NCI-H2107 treated with DMSO at 0.1 percent for 48 hours (cell line): ENCODE data around the gene COL28A1.
"Not testable (repeated sequence)": the region's sequence is repeated elsewhere in the genome, so short reads cannot be mapped to it uniquely, and the experiment has no call there.

ENCODE experiments used
- DNase-seq: peaks from one replicate; lab custom pipeline; 2025; ENCODE audit not compliant: unreplicated experiment; lab: John Stamatoyannopoulos, UW

The COL28A1 gene

GRCh38 chr7:7476381-7476780 lies 59.3 kb downstream of the COL28A1 start:
- no peak for DNase-seq

- no peak for DNase-seq
These were observed 60.1 kb downstream of the COL28A1 start for GRCh38 chr7:7475601-7476000.

- DNase-seq: no peak
These were observed 61.2 kb downstream of the COL28A1 start for GRCh38 chr7:7474436-7474835.

- not testable (repeated sequence) for DNase-seq
These were observed 70.5 kb downstream of the COL28A1 start for GRCh38 chr7:7464991-7465765.

- no peak for DNase-seq
These were observed 81.7 kb downstream of the COL28A1 start for GRCh38 chr7:7454000-7454399.

GRCh38 chr7:7452652-7453051 lies 83.0 kb downstream of the COL28A1 start:
- no peak for DNase-seq

- DNase-seq: no peak
These were observed 83.6 kb downstream of the COL28A1 start for GRCh38 chr7:7452119-7452518.

- DNase-seq: no peak
These were observed 86.6 kb downstream of the COL28A1 start for GRCh38 chr7:7449055-7449454.

- no peak for DNase-seq
These were observed 89.1 kb downstream of the COL28A1 start for GRCh38 chr7:7446616-7447015.

GRCh38 chr7:7443806-7444350 lies 91.8 kb downstream of the COL28A1 start:
- no peak for DNase-seq

- no peak for DNase-seq
These were observed 96.1 kb downstream of the COL28A1 start for GRCh38 chr7:7439564-7439963.

- DNase-seq: no peak
These were observed 96.8 kb downstream of the COL28A1 start for GRCh38 chr7:7438851-7439250.

GRCh38 chr7:7435978-7436377 lies 99.7 kb downstream of the COL28A1 start:
- no peak for DNase-seq

GRCh38 chr7:7434329-7434728 lies 101.3 kb downstream of the COL28A1 start:
- no peak for DNase-seq

GRCh38 chr7:7433811-7434210 lies 101.9 kb downstream of the COL28A1 start:
- DNase-seq: no peak

GRCh38 chr7:7432979-7433378 lies 102.7 kb downstream of the COL28A1 start:
- DNase-seq: no peak

GRCh38 chr7:7428806-7429205 lies 106.9 kb downstream of the COL28A1 start:
- DNase-seq: no peak

- DNase-seq: no peak
These were observed 108.3 kb downstream of the COL28A1 start for GRCh38 chr7:7427363-7427762.

- DNase-seq: no peak
These were observed 109.0 kb downstream of the COL28A1 start for GRCh38 chr7:7426676-7427075.

- DNase-seq: no peak
These were observed 110.4 kb downstream of the COL28A1 start for GRCh38 chr7:7425321-7425720.

- peak; percentile 86 for DNase-seq
These were observed 111.4 kb downstream of the COL28A1 start for GRCh38 chr7:7424151-7424873.

- DNase-seq: no peak
These were observed 113.0 kb downstream of the COL28A1 start for GRCh38 chr7:7422641-7423040.
